ENCODE data around the gene CPAMD8. TPM values are rescaled to one million over a fixed set of nuclear protein-coding genes. Genes with fewer than 3 reads are reported as not detected.

Gene CPAMD8
- total RNA-seq, 4 donors from 2014 or later: 5.4 to 9.7 (median 9.1) TPM

- no peak overlapping the region for H3K4me3 ChIP-seq
- no peaks in the 10 kb centered on the region for H3K4me1 ChIP-seq
- no peaks in the 10 kb centered on the region for H3K9me3 ChIP-seq
- 90% methylated on average over 2 of the region's 5 CpGs for WGBS
- H3K27ac ChIP-seq: no peak overlapping the region
- H3K27me3 ChIP-seq: no peaks in the 10 kb centered on the region
- TF ChIP-seq POLR2AphosphoS5 (IDR thresholded peaks at IDR 0.05): no peak
- TF ChIP-seq POLR2A (IDR thresholded peaks at IDR 0.05): no peak
- no peak for TF ChIP-seq CTCF (IDR thresholded peaks at IDR 0.05)
- no peak for TF ChIP-seq EP300 (IDR thresholded peaks at IDR 0.05)
- H3K36me3 ChIP-seq: no peaks in the 10 kb centered on the region
- DNase-seq (ENCODE audit: low spot score in 2 of 2): no peak
Observed at GRCh38 chr19:16904599-16904998, 122.0 kb downstream of the CPAMD8 start.

DNA sequence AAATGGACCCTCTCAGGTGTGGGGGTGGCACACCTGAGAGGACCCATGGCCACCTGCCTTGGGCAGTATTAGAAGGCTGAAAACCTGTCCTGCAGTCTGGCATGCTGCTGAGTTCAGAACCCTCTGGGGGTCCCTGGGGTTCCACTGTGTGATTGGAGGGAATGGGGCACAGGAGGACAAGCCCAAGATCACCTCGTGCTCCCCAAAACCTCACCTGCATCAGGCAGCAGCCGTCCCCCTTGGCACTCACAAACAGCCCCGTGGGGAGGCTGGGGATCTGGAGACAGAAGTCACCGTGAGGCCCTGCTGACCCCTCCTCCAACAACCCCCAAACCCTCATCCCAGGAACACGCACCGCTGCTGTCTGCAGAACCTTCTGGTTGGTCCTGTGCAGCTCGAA is 123.3 kb downstream of the CPAMD8 start:
- 87% methylated on average over 5 of the region's 7 CpGs for WGBS

GRCh38 chr19:16902545-16902944 is 124.1 kb downstream of the CPAMD8 start:
- Histone ChIP-seq H3K4me3 (no peak overlapping the region), H3K27ac (no peak overlapping the region), H3K9me3 (no peaks in the 10 kb centered on the region), H3K4me1 (peaks cover 4% of the 10 kb centered on the region), H3K36me3 (no peaks in the 10 kb centered on the region), H3K27me3 (no peaks in the 10 kb centered on the region)
- 85% methylated on average over 5 of the region's 12 CpGs for WGBS
- no peak for DNase-seq (ENCODE audit: low spot score in 2 of 2)
- TF ChIP-seq POLR2A (IDR thresholded peaks at IDR 0.05) (no peak), CTCF (IDR thresholded peaks at IDR 0.05) (no peak), EP300 (IDR thresholded peaks at IDR 0.05) (no peak), POLR2AphosphoS5 (IDR thresholded peaks at IDR 0.05) (no peak)

More for the DNA sequence above, 123.3 kb downstream of the CPAMD8 start:
- TF ChIP-seq CTCF (IDR thresholded peaks at IDR 0.05): no peak
- no peak for TF ChIP-seq EP300 (IDR thresholded peaks at IDR 0.05)
- no peak for TF ChIP-seq POLR2AphosphoS5 (IDR thresholded peaks at IDR 0.05)
- TF ChIP-seq POLR2A (IDR thresholded peaks at IDR 0.05): no peak
- Histone ChIP-seq H3K27me3 (no peaks in the 10 kb centered on the region), H3K9me3 (no peaks in the 10 kb centered on the region), H3K36me3 (no peaks in the 10 kb centered on the region), H3K4me1 (no peaks in the 10 kb centered on the region), H3K4me3 (no peak overlapping the region), H3K27ac (no peak overlapping the region)
- DNase-seq (ENCODE audit: low spot score in 2 of 2): no peak

GRCh38 chr19:16901491-16902175 is 125.0 kb downstream of the CPAMD8 start:
- Histone ChIP-seq H3K27ac (no peak overlapping the region), H3K27me3 (no peaks in the 10 kb centered on the region), H3K9me3 (no peaks in the 10 kb centered on the region), H3K4me3 (no peak overlapping the region), H3K36me3 (no peaks in the 10 kb centered on the region), H3K4me1 (peaks cover 7% of the 10 kb centered on the region)
- TF ChIP-seq POLR2A (IDR thresholded peaks at IDR 0.05) (no peak), EP300 (IDR thresholded peaks at IDR 0.05) (no peak), CTCF (IDR thresholded peaks at IDR 0.05) (no peak), POLR2AphosphoS5 (IDR thresholded peaks at IDR 0.05) (no peak)
- DNase-seq (ENCODE audit: low spot score in 2 of 2): no peak
- 89% methylated on average over 9 of the region's 19 CpGs for WGBS

DNA sequence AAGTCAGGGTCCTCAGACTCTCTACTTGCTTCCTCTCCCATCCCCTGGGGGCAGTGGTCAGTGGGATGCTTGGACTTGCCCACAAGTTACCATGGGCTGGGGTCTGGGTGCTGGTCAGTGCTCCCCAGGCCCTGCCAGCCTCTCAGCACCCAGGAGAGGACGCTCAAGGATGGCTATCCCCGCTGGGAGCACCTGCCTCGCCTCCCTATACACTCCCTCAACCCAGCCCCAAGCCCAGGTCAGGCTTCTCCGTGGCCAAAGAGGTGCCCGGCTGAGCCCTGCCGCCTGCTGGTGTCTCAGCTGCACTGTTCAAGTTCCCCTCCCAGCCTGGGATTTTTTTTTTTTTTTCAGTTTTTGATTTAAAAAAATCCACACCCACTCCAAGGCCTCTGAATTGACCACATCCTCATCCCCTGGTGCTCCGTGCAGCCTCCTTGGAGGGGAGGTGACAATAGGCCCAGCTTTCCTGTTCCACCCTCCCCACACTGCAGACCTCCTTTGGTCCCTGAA is 127.0 kb downstream of the CPAMD8 start:
- peak in 1 of 2 donors; percentile 66 for DNase-seq (ENCODE audit: low spot score in 2 of 2)
- Histone ChIP-seq H3K4me3 (no peak overlapping the region), H3K27ac (no peak overlapping the region), H3K36me3 (no peaks in the 10 kb centered on the region), H3K27me3 (no peaks in the 10 kb centered on the region), H3K9me3 (no peaks in the 10 kb centered on the region), H3K4me1 (peaks cover 21% of the 10 kb centered on the region)
- 34% methylated on average over 7 of the region's 7 CpGs for WGBS
- TF ChIP-seq EP300 (IDR thresholded peaks at IDR 0.05): no peak
- TF ChIP-seq CTCF (IDR thresholded peaks at IDR 0.05): peak in 1 of 2 donors; percentile 32
- TF ChIP-seq POLR2A (IDR thresholded peaks at IDR 0.05): no peak
- no peak for TF ChIP-seq POLR2AphosphoS5 (IDR thresholded peaks at IDR 0.05)

Data from suprapubic skin (tissue), 4 donors.